Hematopoietic multipotent progenitor cell treated with erythropoietin and hydrocortisone succinate and interleukin-3 and kit ligand, for 8 days (in vitro differentiated cells): Measurements from ENCODE around the gene CYP1A1.
"Not testable (repeated sequence)": the region's sequence is repeated elsewhere in the genome, so short reads cannot be mapped to it uniquely, and the experiment has no call there.

Source experiments
- DNase-seq: peaks from one replicate; pipeline ENCODE4 v3.0.0-alpha.2; 2015

Gene CYP1A1

GRCh38 chr15:74733269-74733668 is 7.9 kb upstream of the CYP1A1 start:
- DNase-seq: no peak

DNA sequence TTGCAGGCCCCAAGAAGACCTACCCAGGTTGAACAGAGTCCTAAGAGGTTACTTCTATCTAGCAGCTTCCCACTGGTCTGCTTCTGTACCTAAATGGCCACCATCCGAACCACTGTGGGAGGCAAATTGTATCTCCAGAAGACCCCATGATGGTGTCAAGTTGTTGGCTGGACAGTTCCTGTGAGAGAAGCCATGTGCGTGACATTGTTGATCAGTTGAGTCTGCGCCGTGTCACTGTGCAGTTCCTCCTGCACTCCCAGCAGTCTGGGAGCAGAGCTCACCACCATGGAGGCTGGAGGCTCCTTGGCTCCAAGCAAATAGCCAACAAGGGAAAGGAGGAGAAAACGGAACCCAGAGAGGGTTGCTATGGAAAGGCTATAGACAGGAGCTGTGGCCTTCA is 7.5 kb upstream of the CYP1A1 start:
- no peak for DNase-seq

DNA sequence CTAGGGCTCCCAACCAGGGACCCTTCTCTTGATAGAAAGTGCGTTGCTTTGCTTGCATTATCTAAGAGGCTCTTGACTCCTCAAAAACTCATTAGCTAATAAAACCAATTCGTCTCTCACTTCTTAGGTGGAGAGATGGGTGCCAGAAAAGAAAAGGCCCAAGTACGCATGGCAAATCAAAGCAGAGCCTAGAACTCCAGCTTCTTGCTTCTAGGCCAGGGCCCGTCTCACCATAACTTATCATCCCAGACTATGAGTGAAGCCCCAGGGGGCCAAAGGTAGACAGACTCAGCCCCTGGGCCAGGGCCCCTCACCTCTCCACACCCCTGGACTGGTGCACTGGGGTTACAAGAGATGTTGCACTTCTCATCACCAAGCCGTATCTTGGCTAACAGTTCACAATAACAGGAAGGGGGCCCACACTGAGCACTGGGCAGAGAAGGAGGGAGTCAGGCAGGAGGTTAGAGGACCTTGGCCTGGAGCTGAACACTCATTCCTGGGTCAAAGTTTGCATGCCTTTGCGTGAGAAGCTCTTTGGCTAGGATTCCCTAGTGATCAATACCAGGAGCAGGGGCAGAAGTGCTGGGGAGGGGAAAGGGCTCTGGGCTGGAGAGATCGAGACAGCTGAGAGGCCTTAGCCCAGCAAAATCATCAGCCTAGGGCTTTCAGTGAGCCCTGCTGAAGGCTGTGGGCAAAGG is 5.4 kb upstream of the CYP1A1 start:
- DNase-seq: no peak

DNA sequence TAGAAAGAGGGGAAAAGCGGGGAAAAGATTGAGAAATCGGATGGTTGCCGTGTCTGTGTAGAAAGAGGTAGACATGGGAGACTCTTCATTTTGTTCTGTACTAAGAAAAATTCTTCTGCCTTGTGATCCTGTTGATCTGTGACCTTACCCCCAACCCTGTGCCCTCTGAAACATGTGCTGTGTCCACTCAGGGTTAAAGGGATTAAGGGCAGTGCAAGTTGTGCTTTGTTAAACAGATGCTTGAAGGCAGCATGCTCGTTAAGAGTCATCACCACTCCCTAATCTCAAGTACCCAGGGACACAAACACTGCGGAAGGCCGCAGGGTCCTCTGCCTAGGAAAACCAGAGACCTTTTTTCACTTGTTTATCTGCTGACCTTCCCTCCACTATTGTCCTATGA is 4.0 kb upstream of the CYP1A1 start:
- DNase-seq: not testable (repeated sequence)

- not testable (repeated sequence) for DNase-seq
Observed at GRCh38 chr15:74728699-74729098, 3.4 kb upstream of the CYP1A1 start.

DNA sequence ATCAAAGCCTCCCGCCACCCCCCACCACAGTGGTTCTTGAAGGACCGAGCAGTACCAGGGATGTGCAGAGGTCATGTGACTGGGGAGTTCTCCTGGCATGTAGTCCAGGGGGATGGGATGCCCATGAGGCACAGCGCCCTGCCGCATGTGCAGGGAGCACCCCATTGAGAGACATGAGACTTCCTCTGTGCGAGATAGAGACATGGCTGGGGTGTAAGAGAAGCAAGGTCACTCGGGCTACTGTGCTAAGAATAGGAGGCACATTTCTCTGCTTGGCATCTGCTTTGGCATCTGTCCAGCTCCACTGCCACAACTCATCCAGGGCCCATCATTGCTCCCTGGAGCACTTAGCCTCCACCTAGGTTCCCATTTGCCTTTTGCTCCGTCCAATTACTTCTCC is 2.4 kb upstream of the CYP1A1 start:
- no peak for DNase-seq

DNA sequence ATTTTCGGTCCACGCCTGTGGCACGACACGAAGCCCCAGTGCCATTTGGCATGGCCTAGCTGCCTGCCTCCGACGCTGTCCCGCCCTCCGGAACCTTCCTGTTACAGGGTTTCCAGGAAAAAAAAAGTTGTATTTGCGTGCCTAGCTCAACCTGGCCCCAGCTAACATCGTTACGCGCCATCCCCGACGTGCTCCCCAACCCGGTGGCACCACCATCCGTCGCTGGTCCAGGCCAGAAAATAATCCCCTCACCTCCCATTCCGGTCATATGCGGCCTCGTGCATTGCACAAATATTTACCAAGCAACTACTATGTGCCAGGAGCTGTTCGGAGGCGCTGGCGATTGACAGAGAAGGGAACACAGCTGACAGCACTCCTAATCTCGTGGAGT is 1.4 kb upstream of the CYP1A1 start:
- no peak for DNase-seq

DNA sequence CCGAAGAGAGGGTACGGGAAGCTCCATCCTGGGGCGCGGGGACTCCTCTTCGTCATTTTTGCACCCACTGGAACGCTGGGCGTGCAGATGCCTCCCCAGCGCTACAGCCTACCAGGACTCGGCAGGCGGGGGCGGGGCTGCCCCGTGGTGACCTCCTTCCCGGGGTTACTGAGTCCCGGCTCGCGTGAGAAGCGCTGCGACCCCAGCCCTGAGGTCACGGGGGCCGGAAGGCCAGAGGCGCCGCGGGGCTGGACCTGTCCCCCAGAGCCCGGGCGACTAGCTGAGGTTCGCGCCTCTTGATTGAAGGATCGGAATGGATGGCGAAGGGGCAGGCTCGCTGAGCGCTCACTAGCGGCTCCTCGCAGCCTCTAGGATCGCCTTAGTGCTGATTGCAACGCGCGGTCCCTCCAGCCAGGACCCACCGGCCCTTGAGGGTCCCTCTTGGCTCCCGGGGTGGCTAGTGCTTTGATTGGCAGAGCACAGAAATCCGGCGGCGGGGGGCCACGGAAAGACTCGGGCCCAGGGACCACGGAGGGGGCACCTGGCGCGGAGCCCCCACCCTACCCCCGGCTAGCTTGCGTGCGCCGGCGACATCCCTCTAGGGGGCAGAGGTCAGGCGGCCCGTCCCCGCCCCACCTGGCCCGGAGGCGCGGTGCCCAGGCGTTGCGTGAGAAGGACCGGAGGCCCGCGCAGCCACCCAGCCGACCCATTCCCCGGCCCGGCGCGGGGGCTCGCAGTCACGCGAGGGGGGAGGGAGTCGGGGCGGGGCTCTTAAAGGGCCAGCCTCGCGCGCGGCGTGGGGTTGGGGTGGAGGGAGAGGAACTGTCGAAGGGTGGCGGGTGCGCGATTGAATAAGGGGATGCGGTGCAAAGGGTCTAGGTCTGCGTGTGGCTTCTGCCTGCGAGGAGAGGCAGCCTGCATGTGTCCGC is 781 bp upstream of the CYP1A1 start:
- DNase-seq: no peak

- no peak for DNase-seq
Observed at GRCh38 chr15:74724570-74725224, 631 bp downstream of the CYP1A1 start.

GRCh38 chr15:74723754-74724334 is 1.5 kb downstream of the CYP1A1 start:
- peak; percentile 45 for DNase-seq

DNA sequence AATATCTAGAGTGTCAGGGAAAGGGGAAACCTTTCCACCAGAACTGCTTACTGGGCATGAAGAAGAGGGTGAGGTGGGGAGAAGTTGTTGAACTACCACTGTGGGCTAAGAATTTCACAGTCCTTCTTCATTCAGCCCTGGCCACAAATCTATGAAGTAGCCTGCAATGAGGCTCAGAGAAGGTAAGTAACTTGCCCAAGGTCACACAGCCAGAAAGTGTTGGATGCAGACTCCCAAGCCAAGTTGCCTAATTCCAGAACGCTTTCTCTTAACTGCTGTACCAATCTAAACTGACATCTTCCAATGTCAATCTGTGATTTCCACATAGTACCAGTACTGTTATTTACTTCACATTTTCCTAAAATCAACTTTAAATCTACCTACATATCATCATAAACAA is 2.1 kb downstream of the CYP1A1 start:
- no peak for DNase-seq

- DNase-seq: no peak
Observed at GRCh38 chr15:74722591-74722990, 2.7 kb downstream of the CYP1A1 start.

DNA sequence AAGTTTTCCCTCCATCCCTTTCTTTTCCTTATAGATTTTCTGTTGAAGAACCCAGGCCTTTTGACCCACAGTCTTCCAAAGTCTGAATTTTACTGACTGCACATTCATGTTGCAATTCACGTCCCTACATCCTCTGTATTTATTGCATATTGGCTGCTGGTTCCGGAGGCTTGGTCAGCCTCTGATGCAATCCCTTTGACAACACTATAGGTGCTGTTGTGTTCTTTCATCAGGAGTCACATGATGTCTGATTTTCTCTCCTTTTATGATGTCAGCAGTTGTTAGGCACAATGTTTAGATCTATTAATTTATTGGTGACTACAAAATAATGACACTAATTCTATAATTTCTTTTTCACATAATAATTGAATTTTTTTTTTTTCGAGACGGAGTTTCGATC is 8.7 kb downstream of the CYP1A1 start:
- no peak for DNase-seq

- DNase-seq: no peak
Observed at GRCh38 chr15:74712311-74712710, 13.0 kb downstream of the CYP1A1 start.

DNA sequence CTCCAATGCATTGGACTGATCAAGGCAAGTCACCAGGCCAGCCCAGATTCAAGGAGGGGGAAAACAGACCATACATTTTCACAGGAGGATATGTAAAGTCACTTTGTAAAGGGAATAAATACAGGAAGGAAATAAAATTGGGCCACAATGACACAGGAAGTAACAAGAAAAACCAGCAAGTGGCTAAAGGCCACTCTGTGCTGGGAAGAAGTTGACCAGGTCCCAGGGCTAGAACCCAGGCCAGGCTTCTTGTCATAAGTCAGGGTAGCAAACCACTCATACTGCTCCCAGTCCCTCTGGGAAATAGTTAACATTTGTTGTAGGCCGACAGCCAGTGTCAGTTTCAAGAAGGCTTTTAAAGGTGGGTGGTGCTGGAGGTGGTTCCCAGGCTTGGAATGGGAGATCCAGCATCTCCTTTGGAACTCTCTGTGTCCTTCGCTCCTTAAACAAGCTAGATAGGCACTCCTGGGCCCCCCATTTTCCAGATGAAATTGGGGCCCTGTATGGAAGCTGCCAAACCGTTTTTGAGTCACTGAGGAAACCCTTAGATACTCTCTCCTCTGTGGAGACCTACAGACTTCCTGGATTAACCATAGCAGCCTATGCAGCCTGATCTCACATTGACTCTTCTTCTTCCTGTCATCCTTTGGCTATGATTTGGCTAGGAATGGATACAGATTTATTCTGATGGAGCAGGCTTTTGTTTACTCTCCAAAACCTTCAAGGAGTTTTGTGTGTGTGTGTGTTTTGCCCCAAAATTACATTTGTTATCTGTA is 14.8 kb downstream of the CYP1A1 start:
- DNase-seq: no peak

DNA sequence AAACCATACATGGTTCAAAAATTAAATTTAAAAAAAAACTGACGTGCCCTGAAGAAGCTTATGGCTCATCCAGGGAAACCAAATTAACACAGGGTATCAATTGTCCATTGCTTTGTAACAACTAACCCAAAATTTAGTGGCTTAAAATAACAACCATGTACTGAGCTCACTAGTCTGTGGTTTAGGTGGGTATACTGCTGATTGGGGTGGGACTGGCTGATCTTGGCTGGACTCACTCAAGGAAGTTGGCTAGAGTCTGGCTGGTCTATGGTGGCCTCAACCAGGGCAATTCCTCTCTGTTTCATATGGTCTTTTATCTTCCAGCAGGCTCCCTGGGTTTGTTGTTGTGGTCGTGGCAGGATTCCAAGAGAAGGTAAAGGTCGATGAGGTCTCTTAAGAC is 15.4 kb downstream of the CYP1A1 start:
- DNase-seq: no peak

DNA sequence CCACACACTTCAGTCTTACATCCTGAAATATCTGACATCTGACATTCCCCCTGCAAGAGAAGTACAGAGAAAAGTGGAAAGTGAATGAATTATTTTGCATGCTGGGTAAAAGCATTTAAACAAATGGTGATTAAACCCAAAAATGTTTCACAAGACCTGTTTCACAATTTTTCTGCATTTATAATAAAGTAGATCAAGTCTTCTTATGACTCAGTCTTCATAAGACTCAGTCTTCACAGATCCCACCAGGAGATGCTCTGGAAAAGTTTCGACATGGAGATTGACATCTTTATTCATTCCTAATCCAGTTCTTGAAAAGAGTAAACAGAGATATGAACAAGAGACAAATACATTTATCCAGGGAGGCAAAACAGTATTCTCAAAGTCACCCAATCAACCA is 16.3 kb downstream of the CYP1A1 start:
- no peak for DNase-seq

DNA sequence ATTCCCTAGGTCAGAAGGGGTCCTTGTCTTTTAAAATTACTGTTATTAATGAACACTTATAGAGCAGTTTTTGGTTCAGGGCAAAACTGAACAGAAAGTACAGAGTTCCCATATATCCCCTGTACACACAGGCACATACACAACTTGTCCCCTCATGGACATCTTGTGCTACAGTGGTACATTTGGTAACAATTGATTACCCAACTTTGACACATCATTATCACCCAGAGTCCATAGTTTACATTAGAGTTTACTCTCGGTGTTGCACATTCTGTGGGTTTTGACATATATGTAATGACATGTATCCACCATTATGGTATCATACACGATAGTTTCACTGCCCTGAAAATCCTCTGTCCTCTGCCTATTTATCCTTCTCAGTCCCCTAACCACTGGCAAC is 28.5 kb downstream of the CYP1A1 start:
- DNase-seq: no peak

- no peak for DNase-seq
Observed at GRCh38 chr15:74696398-74696729, 29.0 kb downstream of the CYP1A1 start.

GRCh38 chr15:74695597-74696397 is 29.5 kb downstream of the CYP1A1 start, which contains the start of gene EDC3:
EDC3 (minus strand) TSS chr15:74696024; CDS start chr15:74675124, 20,900 bp downstream.
- DNase-seq: peak; percentile 89

GRCh38 chr15:74692327-74692726 is 33.0 kb downstream of the CYP1A1 start:
- no peak for DNase-seq

GRCh38 chr15:74683758-74684157 is 41.6 kb downstream of the CYP1A1 start:
- no peak for DNase-seq
